ENCODE results near the gene THSD4. TPM values are rescaled to one million over a fixed set of nuclear protein-coding genes. Genes with fewer than 3 reads are reported as not detected.

Gene THSD4
- total RNA-seq, 4 donors from 2014 or later = 16.6 to 25.3 (median 24.1) TPM

DNA sequence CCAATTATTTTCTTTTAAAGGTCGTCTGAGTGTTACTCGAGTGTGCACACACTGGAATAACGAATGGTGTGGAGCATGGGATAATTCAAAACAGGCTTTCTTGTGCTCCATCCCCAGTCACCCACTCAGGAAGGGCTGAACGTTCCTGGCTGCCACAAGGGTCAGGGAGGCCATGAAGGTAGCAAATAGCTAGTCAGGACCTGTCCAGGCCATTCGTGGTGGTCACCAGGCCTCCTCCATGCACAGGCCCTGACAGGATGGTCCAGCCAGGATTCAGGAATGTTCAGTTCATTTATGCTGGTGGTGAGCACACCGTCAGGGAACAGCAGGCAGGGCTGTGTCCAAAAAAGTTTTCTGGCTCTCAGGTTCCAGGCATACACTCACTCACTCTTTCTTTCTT lies 683.4 kb downstream of the THSD4 start:
- Histone ChIP-seq H3K27me3 (no peaks in the 10 kb centered on the region), H3K36me3 (no peaks in the 10 kb centered on the region), H3K9me3 (no peaks in the 10 kb centered on the region), H3K27ac (no peak overlapping the region), H3K4me1 (no peaks in the 10 kb centered on the region), H3K4me3 (no peak overlapping the region)
- WGBS = 68% methylated on average over 6 of the region's 6 CpGs
- TF ChIP-seq, protein P1, sequence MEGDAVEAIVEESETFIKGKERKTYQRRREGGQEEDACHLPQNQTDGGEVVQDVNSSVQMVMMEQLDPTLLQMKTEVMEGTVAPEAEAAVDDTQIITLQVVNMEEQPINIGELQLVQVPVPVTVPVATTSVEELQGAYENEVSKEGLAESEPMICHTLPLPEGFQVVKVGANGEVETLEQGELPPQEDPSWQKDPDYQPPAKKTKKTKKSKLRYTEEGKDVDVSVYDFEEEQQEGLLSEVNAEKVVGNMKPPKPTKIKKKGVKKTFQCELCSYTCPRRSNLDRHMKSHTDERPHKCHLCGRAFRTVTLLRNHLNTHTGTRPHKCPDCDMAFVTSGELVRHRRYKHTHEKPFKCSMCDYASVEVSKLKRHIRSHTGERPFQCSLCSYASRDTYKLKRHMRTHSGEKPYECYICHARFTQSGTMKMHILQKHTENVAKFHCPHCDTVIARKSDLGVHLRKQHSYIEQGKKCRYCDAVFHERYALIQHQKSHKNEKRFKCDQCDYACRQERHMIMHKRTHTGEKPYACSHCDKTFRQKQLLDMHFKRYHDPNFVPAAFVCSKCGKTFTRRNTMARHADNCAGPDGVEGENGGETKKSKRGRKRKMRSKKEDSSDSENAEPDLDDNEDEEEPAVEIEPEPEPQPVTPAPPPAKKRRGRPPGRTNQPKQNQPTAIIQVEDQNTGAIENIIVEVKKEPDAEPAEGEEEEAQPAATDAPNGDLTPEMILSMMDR (IDR thresholded peaks at IDR 0.05) = no peak
- TF ChIP-seq POLR2A (IDR thresholded peaks at IDR 0.05) = no peak
- no peak for TF ChIP-seq POLR2AphosphoS5 (IDR thresholded peaks at IDR 0.05)
- no peak for TF ChIP-seq EP300 (IDR thresholded peaks at IDR 0.05)
- DNase-seq (ENCODE audit: low spot score in 2 of 2) = peak in 1 of 2 donors; percentile 54

DNA sequence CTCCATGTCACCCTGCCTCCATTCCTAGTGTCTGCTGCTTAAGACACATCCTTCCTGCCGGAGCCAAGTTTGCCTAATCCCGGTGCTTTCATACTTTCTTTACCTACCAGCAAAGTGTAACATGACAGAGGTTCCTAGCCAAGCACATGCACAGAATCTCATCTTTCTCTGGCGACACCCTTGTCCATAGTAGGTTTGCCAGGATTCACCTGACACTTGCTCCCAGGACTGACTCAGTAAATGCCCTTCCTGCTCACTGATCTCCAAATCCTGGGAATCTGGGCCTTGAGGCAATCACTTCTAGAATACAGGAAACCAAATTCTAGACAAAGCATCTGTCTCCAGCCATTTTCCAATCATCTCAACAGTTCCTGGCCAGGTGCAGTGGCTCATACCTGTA lies 684.9 kb downstream of the THSD4 start:
- Histone ChIP-seq H3K4me1 (no peaks in the 10 kb centered on the region), H3K36me3 (no peaks in the 10 kb centered on the region), H3K4me3 (no peak overlapping the region), H3K27me3 (no peaks in the 10 kb centered on the region), H3K9me3 (no peaks in the 10 kb centered on the region), H3K27ac (no peak overlapping the region)
- WGBS = 90% methylated on average over 3 of the region's 3 CpGs
- TF ChIP-seq EP300 (IDR thresholded peaks at IDR 0.05) = no peak
- no peak for TF ChIP-seq POLR2AphosphoS5 (IDR thresholded peaks at IDR 0.05)
- TF ChIP-seq, protein P1 (IDR thresholded peaks at IDR 0.05) = no peak
- no peak for TF ChIP-seq POLR2A (IDR thresholded peaks at IDR 0.05)
- peak in 1 of 2 donors; percentile 35 for DNase-seq (ENCODE audit: low spot score in 2 of 2)

DNA sequence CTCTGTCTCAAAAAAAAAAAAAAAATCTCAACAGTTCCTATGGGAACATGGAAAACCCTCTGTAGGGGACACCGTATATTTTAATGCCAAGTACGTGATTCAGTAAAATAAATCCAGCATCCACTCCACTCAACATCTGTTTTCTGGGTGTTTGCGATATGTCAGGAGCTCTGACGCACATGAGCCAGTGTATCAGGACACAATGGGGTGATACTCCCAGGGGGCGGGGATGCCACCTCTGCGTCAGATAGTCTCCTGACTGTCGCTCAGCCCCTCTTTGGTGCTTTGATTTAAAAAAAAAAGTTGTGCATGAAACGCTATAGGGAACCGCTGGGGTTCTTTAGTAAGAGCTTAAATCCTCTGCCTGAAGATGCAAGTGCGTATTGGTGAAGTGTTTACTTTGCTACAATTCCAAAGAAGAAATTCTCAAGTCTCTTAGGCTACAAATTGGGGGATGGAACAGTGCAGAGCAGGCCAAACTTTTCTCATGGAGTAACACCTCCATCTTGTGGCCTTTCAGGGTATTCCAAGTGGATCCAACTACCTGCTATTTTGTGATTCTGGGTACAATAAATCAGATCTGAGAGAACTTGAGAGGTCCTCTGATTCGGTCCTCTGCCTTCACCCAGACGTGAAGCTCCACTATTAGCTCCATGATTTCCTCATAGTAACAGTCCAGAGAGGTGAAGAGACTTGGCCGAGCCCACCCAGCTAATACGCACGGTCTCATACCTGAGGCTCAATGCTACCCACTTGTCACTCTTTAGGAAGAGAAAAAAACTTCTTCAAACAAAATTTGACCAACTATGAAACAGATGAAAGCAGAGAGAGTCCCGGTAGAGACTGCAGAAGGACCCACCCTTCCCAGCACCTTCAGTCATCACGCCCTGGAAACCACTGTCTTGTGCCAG lies 685.8 kb downstream of the THSD4 start:
- Histone ChIP-seq H3K36me3 (no peaks in the 10 kb centered on the region), H3K27ac (no peak overlapping the region), H3K27me3 (no peaks in the 10 kb centered on the region), H3K9me3 (no peaks in the 10 kb centered on the region), H3K4me3 (no peak overlapping the region), H3K4me1 (no peaks in the 10 kb centered on the region)
- DNase-seq (ENCODE audit: low spot score in 2 of 2) = peak in 1 of 2 donors; percentile 52
- TF ChIP-seq EP300 (IDR thresholded peaks at IDR 0.05) (no peak), POLR2A (IDR thresholded peaks at IDR 0.05) (no peak), POLR2AphosphoS5 (IDR thresholded peaks at IDR 0.05) (no peak)
- TF ChIP-seq, protein P1 (IDR thresholded peaks at IDR 0.05) = peak; percentile 77 to 79
- WGBS = 61% methylated on average over 17 of the region's 17 CpGs

DNA sequence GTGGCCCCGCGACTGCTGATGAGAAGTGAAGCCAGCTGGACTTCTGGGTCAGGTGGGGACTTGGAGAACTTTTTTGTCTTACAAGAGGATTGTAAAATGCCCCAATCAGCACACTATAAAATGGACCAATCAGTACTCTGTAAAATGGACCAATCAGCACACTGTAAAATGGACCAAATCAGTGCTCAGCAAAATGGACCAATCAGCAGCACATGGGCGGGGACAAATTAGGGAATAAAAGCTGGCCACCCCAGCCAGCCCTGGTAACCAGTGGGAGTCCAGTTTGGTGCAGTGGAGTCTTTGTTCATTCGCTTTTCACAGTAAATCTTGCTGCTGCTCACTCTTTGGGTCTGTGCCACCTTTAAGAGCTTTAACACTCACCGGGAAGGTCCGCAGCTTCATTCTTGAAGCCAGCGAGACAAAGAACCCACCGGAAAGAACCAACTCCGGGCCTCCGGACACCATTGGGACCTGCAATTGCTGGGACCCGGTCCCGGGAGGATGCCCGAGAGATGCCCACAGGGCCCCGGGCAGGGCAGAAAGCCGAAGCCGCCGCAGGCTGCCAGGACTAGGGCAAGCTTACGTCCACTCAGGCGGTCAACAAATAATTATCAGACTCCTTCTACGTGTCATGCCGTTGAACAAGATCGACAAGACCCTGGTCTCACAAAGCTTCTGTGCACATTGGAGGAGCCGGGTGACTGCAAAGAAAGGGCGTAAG lies 686.8 kb downstream of the THSD4 start:
- DNase-seq (ENCODE audit: low spot score in 2 of 2) = peak in 1 of 2 donors; percentile 47
- Histone ChIP-seq H3K4me1 (no peaks in the 10 kb centered on the region), H3K4me3 (no peak overlapping the region), H3K27ac (no peak overlapping the region), H3K9me3 (no peaks in the 10 kb centered on the region), H3K36me3 (no peaks in the 10 kb centered on the region), H3K27me3 (no peaks in the 10 kb centered on the region)
- 96% methylated on average over 24 of the region's 24 CpGs for WGBS
- no peak for TF ChIP-seq POLR2AphosphoS5 (IDR thresholded peaks at IDR 0.05)
- no peak for TF ChIP-seq POLR2A (IDR thresholded peaks at IDR 0.05)
- TF ChIP-seq, protein P1 (IDR thresholded peaks at IDR 0.05) = no peak
- no peak for TF ChIP-seq EP300 (IDR thresholded peaks at IDR 0.05)

DNA sequence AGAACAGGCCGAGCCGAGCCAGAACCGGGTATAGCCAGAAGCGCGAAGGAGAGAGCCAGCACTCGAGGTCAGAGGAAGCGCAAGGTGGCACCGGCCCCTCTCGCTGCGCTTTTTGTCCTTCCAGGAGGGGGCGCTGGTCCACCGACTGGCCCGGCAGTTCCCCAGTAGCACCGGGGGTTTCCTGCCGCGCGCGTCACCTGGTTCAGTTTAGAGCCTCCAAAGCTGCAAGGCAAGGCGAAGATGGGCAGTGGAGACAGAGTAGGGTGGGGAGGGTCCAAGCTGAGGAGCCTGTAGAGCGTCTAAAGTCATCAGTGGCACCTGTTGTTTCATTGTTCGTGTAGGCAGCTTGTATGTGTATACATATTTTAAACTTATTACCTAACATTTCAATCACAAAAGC lies 687.5 kb downstream of the THSD4 start:
- no peaks in the 10 kb centered on the region for H3K27me3 ChIP-seq
- H3K4me3 ChIP-seq = no peak overlapping the region
- no peaks in the 10 kb centered on the region for H3K36me3 ChIP-seq
- TF ChIP-seq, protein P1 (IDR thresholded peaks at IDR 0.05) = no peak
- TF ChIP-seq EP300 (IDR thresholded peaks at IDR 0.05) = no peak
- no peak for TF ChIP-seq POLR2A (IDR thresholded peaks at IDR 0.05)
- TF ChIP-seq POLR2AphosphoS5 (IDR thresholded peaks at IDR 0.05) = no peak
- H3K9me3 ChIP-seq = no peaks in the 10 kb centered on the region
- WGBS = 61% methylated on average over 21 of the region's 21 CpGs
- peak in 1 of 2 donors; percentile 66 for DNase-seq (ENCODE audit: low spot score in 2 of 2)
- H3K4me1 ChIP-seq = no peaks in the 10 kb centered on the region
- no peak overlapping the region for H3K27ac ChIP-seq

Data from suprapubic skin (tissue), 4 donors.